HEK293T (cell line): ENCODE measurements around the gene KRT6A.
A peak's percentile ranks its signal among the peaks of the same experiment; 100 is the strongest.

Experiments used
- CTCF ChIA-PET: fragments of 350-600 bp; formaldehyde crosslinking; extraction: SDS; loops from one replicate; lab custom pipeline; 2021; ENCODE audit warnings: antibody characterized with exemption, inconsistent platforms; lab: Yijun Ruan, JAX
- POLR2A ChIA-PET: fragments of 350-600 bp; formaldehyde crosslinking; extraction: SDS; loops from one replicate; lab custom pipeline; 2020; ENCODE audit warnings: antibody characterized with exemption, inconsistent platforms; lab: Yijun Ruan, JAX
- DNase-seq: peaks from one replicate; pipeline ENCODE4 v3.0.0; 2012; ENCODE audit warnings: mixed read lengths; ENCODE audit errors: extremely low spot score
- ARNT ChIP-seq: fragments of 450-650 bp; IDR thresholded peaks from 2 replicates; pipeline ENCODE4 v1.6.1; 2017; ENCODE audit warnings: mild to moderate bottlenecking
- BHLHE40 ChIP-seq: fragments of 450-650 bp; IDR thresholded peaks from 2 replicates; pipeline ENCODE4 v1.6.1; 2016; ENCODE audit warnings: mild to moderate bottlenecking, moderate library complexity, borderline replicate concordance
- CTBP1 ChIP-seq: fragments of 450-650 bp; IDR thresholded peaks from 2 replicates; pipeline ENCODE4 v1.6.1; 2016; ENCODE audit warnings: borderline replicate concordance
- ELF4 ChIP-seq: fragments of 450-650 bp; IDR thresholded peaks from 2 replicates; pipeline ENCODE4 v1.6.1; 2017; ENCODE audit warnings: antibody characterized with exemption
- FOXA1 ChIP-seq: fragments of 450-650 bp; IDR thresholded peaks from 2 replicates; pipeline ENCODE4 v1.6.1; 2016; ENCODE audit warnings: mild to moderate bottlenecking
- FOXK2 ChIP-seq: fragments of 450-650 bp; IDR thresholded peaks from 2 replicates; pipeline ENCODE4 v1.6.1; 2016; ENCODE audit warnings: mild to moderate bottlenecking
- FOXM1 ChIP-seq: fragments of 450-650 bp; IDR thresholded peaks from 2 replicates; pipeline ENCODE4 v1.6.1; 2017; ENCODE audit warnings: mild to moderate bottlenecking, borderline replicate concordance
- HDGF ChIP-seq: fragments of 450-650 bp; IDR thresholded peaks from 2 replicates; pipeline ENCODE4 v1.6.1; 2017; ENCODE audit warnings: antibody characterized with exemption, borderline replicate concordance
- L3MBTL2 ChIP-seq: fragments of 450-650 bp; conservative IDR thresholded peaks from 2 replicates; pipeline ENCODE4 v1.6.1; 2016; ENCODE audit warnings: mild to moderate bottlenecking
- LEF1 ChIP-seq: fragments of 450-650 bp; IDR thresholded peaks from 2 replicates; pipeline ENCODE4 v1.6.1; 2017; ENCODE audit warnings: mild to moderate bottlenecking, borderline replicate concordance
- NFRKB ChIP-seq: fragments of 450-650 bp; IDR thresholded peaks from 2 replicates; pipeline ENCODE4 v1.6.1; 2016; ENCODE audit warnings: mild to moderate bottlenecking, moderate library complexity
- PKNOX1 ChIP-seq: fragments of 450-650 bp; IDR thresholded peaks from 2 replicates; pipeline ENCODE4 v1.6.1; 2016
- SP1 ChIP-seq: fragments of 450-650 bp; IDR thresholded peaks from 2 replicates; pipeline ENCODE4 v1.6.1; 2017
- SUZ12 ChIP-seq: fragments of 450-650 bp; IDR thresholded peaks from 2 replicates; pipeline ENCODE4 v1.6.1; 2016; ENCODE audit warnings: mild to moderate bottlenecking
- TARDBP ChIP-seq: fragments of 450-650 bp; IDR thresholded peaks from 2 replicates; pipeline ENCODE4 v1.6.1; 2016
- ZNF384 ChIP-seq: fragments of 450-650 bp; IDR thresholded peaks from 2 replicates; pipeline ENCODE4 v1.6.1; 2016

The KRT6A gene

GRCh38 chr12:52499806-52500560, 6.9 kb upstream of the KRT6A start:
- TF ChIP-seq FOXM1: no peak
- TF ChIP-seq CTBP1: no peak
- TF ChIP-seq FOXK2: no peak
- TF ChIP-seq PKNOX1: no peak
- no peak for TF ChIP-seq ELF4
- no peak for TF ChIP-seq TARDBP
- TF ChIP-seq HDGF: no peak
- no peak for TF ChIP-seq SUZ12
- TF ChIP-seq LEF1: no peak
- ChIA-PET CTCF (interaction anchor here (0.7 kb wide), 1 partner anchor 551 kb away, joined by 3 read pairs; no protein-coding TSS in a partner anchor), POLR2A (no interaction called here)
- no peak for DNase-seq

GRCh38 chr12:52498946-52499345, 5.9 kb upstream of the KRT6A start:
- DNase-seq: no peak
- TF ChIP-seq ZNF384 (no peak), CTBP1 (no peak), SP1 (no peak)
- CTCF ChIA-PET: interaction anchor here (0.7 kb wide), 1 partner anchor 550 kb away, joined by 3 read pairs; no protein-coding TSS in a partner anchor
- POLR2A ChIA-PET: no interaction called here

- no peak for DNase-seq
- ChIA-PET CTCF (no interaction called here), POLR2A (no interaction called here)
- TF ChIP-seq FOXA1 (no peak), TARDBP (no peak), BHLHE40 (no peak), ZNF384 (no peak), FOXK2 (no peak), NFRKB (no peak), SUZ12 (no peak)
Observed at GRCh38 chr12:52497975-52498374, 4.9 kb upstream of the KRT6A start.

- TF ChIP-seq FOXA1: no peak
- no peak for TF ChIP-seq ZNF384
- ChIA-PET CTCF (interaction anchor here (0.6 to 0.7 kb wide), 2 partner anchors 11 to 33 kb away, joined by 3 to 4 read pairs; no protein-coding TSS in a partner anchor), POLR2A (no interaction called here)
- no peak for DNase-seq
Observed at GRCh38 chr12:52496590-52497071, 3.6 kb upstream of the KRT6A start.

- ChIA-PET POLR2A (no interaction called here), CTCF (no interaction called here)
- no peak for DNase-seq
- TF ChIP-seq BHLHE40 (no peak), FOXA1 (no peak), HDGF (no peak), L3MBTL2 (no peak), PKNOX1 (no peak), SP1 (no peak), FOXK2 (no peak), TARDBP (no peak), ELF4 (no peak), FOXM1 (no peak), NFRKB (no peak), CTBP1 (no peak), LEF1 (no peak)
Observed at GRCh38 chr12:52496054-52496453, 3.0 kb upstream of the KRT6A start.

GRCh38 chr12:52495389-52495788, 2.3 kb upstream of the KRT6A start:
- peak; percentile 27 for DNase-seq
- ChIA-PET POLR2A (no interaction called here), CTCF (no interaction called here)
- TF ChIP-seq BHLHE40 (no peak), ZNF384 (no peak), TARDBP (no peak), ELF4 (no peak), FOXA1 (no peak), SP1 (no peak), PKNOX1 (no peak), FOXK2 (no peak), L3MBTL2 (no peak), SUZ12 (no peak), NFRKB (no peak), LEF1 (no peak), HDGF (no peak), CTBP1 (no peak), ARNT (no peak), FOXM1 (no peak)
